Measurements from ENCODE around the gene CCM2.

Gene CCM2

DNA sequence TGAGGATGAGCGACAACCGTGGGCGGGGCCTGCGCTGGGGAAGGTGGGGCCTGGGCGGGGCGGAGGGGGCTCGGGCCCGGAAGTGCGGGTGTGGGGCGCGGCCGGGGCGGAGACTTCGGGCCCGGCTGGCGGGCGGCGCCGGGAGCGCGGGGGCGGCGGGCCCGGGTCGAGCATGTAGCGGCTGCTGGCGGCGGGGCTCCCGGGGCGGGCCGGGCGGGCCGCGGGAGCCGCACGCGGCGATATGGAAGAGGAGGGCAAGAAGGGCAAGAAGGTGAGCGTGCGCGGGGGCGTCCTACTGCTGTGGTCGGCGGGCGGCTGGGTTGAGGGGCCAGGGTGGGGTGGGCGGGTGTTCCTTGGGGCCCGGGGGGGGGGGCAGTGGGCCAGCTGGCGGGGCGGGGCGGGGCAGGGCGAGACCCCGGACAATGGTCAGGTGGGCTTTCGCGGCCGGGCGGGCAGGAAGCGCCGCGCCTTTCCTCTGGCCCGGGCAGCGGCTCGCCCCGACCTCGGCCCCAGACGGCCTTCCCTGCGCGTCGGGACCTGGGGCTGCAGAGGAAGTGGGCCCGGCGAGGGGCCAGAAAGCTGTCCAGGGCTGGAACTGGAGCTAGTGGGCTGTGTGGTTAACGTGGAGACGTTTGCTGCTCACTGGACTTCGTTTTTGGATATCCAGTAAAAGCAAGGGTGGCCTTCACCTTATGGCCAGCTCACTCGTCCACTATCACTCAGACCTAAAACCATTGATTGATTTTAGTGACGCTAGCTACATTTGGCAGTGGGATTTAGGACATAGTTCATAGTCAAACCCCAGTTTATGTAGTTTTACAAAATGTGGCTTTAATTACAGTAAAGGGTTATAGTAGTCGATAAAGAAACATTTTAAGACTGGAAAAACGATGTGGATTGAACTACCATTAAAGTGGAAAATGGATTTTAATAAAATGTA, at the start of gene CCM2:
Gene CCM2 (plus strand): TSS at position 109 of the 940 bp plus-strand sequence. CDS start 133 bp downstream, at position 242.
- DNase-seq: peak; percentile 32

DNA sequence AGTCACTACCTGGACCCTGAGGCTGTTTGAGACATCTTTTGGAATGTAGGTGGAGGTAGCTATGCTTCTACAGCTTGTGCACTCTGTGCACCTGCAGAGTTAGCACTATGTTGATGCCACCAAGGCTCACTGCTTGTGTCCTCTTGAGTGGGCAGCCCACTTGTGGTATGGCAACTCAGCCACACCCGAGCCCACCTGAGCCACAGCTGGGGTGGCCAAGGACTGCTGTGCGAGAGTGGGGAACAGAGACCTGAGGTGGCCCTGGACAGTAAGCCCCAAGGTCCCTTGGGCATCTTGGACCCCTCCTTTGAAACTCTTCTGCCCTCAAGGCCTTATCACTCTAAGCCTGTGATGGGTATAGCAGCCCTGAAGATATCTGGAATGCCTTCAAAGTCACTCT, 46.8 kb upstream of the CCM2 start:
- no peak for DNase-seq

DNA sequence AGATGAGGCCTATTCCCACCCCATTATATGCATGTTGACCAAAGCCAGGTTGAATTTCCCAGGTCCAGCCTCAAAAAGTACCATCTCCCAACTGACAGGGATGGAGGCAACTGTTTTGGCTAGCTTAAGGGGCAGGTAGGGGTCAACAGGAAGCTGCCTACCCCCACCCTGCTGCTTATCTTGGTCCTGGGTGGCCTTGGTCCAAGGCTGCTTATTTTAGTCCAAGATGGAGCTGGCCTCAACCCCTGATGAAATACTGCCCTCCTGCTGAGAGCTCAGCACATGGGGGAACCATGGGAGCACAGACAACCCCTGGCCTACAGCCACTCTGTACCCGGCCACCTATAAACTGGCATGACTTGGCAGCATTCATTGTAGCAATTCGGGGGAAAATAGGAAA, 44.3 kb upstream of the CCM2 start:
- DNase-seq: no peak

DNA sequence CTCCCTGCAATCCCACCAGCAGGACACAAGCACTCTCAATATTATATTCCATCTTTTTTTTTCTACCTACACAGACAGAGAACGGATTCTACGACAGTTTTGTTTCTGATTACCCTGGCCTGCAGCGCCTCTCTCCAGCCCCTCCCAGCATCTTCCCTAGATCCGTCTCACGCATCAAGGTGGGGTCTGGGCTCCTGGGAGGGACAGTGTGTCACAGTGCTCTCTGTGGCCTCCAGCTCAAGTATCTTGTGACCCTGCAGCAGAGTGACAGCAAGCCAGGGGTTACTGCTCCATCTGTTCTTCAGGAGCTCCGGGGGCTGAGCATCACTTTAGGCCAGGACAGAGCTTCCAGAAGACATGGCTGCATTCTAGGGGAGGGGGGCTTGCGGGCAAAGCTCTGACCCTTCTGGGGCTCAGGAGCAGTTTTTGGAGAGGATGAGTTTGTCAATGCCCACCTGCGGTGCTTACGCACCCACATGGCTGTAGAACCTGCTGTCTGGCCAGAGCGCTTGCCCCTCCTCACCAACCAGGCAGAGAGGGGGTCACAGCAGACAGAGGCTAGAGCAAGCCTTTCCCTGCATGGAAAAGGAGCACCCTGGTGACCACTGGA, 43.7 kb upstream of the CCM2 start:
- no peak for DNase-seq

GRCh38 chr7:44958645-44959344, 41.2 kb upstream of the CCM2 start:
- no peak for DNase-seq

DNA sequence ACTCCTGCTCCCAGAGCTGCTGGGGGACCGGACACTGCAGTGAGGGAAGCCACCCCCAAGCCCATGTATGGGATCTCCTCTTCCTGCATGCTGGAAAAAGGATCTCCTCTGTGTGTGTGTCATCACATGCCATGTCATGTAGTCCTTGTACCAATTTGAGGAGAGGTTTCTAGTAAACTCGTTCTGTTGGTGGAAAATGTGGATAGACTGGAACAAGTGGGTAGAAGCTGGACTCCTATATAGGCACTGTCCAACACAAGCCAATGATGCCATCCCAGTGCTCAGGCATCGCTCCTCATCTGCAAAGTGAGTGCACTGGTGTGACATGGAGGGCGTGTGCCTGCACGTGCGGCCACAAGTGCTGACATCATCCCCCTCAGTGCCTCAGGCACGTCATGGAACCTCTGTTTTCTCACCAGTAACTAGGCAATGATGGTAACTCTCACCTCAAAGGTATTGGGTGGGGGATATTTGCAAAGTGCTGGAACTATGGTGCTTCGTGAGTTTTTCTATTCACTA, 40.5 kb upstream of the CCM2 start:
- no peak for DNase-seq

- DNase-seq: no peak
Measured at GRCh38 chr7:44960011-44960580, 39.9 kb upstream of the CCM2 start.

DNA sequence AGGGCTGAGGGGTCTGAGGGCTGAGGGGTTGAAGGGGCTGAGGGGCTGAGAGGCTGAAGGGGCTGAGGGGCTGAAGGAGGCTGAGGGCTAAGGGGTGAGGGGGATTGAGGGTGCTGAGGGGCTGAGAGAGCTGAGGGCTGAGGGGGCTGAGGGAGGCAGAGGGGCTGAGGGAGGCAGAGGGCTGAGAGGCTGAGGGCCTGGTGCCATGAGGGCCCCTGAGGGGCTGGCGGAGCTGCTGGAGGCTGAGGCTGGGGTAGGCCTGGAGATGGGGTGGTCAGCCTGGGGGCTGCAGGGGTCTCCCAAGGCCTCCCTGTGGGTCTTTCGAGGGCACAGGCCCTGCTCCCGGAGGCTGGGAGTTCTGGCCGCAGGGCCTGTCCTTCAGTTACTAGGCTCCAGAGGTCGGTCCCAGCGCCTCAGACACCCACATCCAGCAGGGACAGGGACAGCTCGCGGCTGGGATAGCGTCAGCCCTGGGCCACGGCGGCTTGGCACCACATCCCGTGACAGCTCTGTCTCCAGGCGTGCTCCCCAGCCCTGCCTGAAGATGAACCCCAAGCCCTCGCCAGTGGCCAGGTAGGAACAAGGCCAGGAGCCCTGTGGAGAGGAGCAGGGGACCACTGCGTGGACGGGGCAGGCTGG, 38.0 kb upstream of the CCM2 start:
- no peak for DNase-seq

GRCh38 chr7:44962483-44963251, 37.3 kb upstream of the CCM2 start:
- no peak for DNase-seq

DNA sequence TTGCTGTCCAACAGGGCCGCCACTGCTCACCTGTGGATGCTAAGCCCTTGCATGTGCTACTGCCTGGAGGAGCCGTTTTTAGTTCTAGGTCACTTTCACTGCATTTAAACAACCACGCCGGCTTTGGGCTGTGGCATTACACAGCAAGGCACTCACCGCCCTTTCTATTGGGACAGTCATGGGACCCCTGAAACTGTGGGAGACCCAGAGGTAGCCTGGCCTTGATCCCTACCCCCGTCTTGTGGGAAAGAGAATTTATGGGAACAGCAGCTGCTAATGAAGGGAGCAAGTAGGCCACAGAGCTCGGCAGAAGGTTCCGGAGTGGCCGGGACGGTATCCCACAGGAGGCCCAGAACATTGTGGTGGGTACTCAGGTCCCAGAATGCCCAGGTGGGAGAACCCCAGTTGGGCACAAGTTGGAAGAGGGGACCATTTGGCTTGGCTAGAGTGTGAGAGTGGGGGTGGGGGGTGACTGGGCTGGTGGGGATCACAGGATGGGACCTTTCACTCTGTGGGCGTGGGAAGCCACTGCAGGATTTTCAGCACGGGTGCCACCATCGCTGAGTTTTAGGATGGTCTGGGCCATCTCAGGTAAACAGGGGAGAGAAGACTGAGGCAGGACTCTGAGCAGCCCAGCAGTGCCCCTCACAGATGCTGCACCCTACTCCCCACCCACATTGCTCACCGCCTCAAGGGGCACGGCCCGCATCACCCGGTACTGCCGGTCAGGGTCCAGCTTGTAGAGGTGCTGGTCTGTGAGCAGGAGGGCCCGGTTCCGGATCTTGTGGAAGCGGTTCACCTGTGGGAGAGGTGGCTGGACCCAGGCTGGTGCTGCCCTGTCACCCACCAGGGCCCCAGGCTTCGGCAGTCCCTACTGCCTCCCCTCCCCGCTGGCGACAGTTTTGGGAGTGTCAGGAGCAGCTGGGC, 36.4 kb upstream of the CCM2 start:
- no peak for DNase-seq

GRCh38 chr7:44964384-44964830, 35.6 kb upstream of the CCM2 start:
- DNase-seq: no peak

DNA sequence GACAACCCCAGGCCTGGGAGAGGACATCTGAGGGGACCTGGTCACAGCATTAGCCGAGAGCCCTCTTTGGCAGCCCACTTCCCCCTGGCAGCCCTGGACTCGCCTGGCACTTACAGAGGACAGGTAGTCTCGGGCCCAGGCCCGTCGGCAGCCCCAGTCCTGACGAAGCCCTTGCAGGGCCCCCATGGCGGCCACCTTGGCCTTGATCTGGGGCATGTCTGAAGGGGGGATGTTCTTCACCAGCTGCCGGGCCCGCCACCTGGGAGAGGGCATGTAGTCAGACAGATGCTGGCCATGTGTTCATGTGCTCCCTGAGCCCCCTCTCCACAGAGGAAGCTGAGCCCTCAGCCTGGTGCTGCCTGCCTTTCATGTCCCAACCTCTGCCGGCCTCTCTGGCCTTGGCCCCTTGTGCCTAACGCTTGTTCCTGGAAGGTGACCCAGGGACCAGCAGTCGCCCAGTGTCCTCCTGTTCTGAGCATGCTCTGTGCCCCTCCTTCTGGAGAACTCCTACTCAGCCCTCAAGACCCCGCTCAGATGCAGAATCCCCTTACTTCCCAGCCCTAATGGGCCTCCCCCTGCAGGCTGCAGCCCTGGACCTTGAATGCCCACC, 35.1 kb upstream of the CCM2 start:
- DNase-seq: no peak

GRCh38 chr7:44965441-44965903, 34.5 kb upstream of the CCM2 start:
- no peak for DNase-seq

GRCh38 chr7:44965937-44966730, 33.9 kb upstream of the CCM2 start:
- no peak for DNase-seq

DNA sequence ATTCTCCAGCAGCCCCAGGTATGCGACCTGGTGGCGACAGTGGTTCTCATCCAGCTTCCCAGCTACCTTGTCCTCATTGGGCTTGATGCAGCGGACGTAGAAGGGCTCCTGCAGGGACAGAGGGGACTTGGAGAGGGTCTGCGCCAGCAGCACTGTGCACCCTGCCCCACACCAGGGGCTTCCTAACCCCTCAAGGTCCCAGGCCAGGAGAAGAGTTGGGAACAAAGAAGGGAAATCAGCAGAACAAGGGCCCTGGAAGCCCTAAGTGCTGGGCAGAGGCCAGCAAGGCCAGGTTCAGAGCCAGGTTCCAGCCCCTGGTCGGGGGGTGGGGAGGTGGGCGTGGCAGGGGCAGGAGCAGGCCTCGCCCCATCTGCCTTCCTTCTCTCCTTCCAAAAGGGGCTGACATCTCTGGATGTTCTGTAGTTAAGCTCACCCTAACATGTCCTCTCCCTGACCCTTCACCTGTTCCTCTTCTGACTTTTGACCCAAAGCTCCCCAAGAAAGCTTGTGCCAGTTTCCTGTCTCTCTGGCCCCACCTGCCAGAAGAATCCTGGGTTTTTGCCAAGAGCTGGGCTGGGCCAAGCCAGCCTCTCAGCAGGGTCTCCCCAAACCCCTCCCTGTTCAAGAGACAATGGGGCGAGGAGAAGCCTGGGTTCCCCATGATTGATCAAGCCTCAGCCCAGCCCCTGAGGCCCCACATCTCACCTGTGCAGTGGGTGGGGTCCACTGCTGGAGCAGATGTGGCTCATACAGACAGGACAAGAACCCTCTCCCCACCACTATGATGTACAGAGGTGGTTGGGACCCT, 33.1 kb upstream of the CCM2 start:
- no peak for DNase-seq

GRCh38 chr7:44967571-44968446, 32.2 kb upstream of the CCM2 start:
- no peak for DNase-seq

GRCh38 chr7:44969049-44969700, 30.8 kb upstream of the CCM2 start:
- no peak for DNase-seq

Measured in activated CD4-positive, alpha-beta T cell treated with anti-CD3 and anti-CD28 coated beads, Interleukin-10, Interleukin-2, amounts not matched to agents 100 ng/mL and 50 ng/mL, durations not matched to agents 16 hours and 8 hours (primary cell).